GM23338 (cell line): Measurements from ENCODE around the gene MUS81. TPM values are rescaled to one million over a fixed set of nuclear protein-coding genes. Genes with fewer than 3 reads are reported as not detected.

Experiments used
- ATAC-seq: fragments of 200-7000 bp; cut with Tn5 transposase; 3 replicates; pipeline ENCODE4 v1.9.1; 2020
- DNase-seq: peaks from one replicate; pipeline ENCODE4 v3.0.0-alpha.2; 2015; ENCODE audit warnings: low spot score
- H2AFZ ChIP-seq: fragments of 200-600 bp; sonication (generic); 2 replicates; pipeline ENCODE4 v1.8.0; 2016; ENCODE audit warnings: antibody characterized with exemption, mild to moderate bottlenecking, moderate library complexity
- H3F3A ChIP-seq: fragments of 200-600 bp; sonication (generic); replicated peaks from 2 replicates; pipeline ENCODE4 v1.8.0; 2017; ENCODE audit warnings: antibody characterized with exemption, mixed run types, low read depth
- H3K27ac ChIP-seq: fragments of 200-600 bp; sonication (generic); 2 replicates; pipeline ENCODE4 v1.6.1; 2016; ENCODE audit warnings: low read depth
- H3K27me3 ChIP-seq: fragments of 200-600 bp; sonication (generic); 2 replicates; pipeline ENCODE4 v1.8.0; 2016; ENCODE audit warnings: mild to moderate bottlenecking, mixed run types, moderate library complexity; ENCODE audit not compliant: insufficient read depth
- H3K36me3 ChIP-seq: fragments of 200-600 bp; sonication (generic); 2 replicates; pipeline ENCODE4 v1.8.0; 2016; ENCODE audit warnings: mild to moderate bottlenecking; ENCODE audit not compliant: insufficient read depth
- H3K4me1 ChIP-seq: fragments of 200-600 bp; sonication (generic); 2 replicates; pipeline ENCODE4 v1.8.0; 2016; ENCODE audit warnings: mild to moderate bottlenecking, moderate library complexity; ENCODE audit not compliant: insufficient read depth
- H3K4me2 ChIP-seq: fragments of 200-600 bp; sonication (generic); 2 replicates; pipeline ENCODE4 v1.7.1; 2017; ENCODE audit warnings: mixed run types
- H3K4me3 ChIP-seq: fragments of 200-600 bp; sonication (generic); 2 replicates; pipeline ENCODE4 v1.6.1; 2016; ENCODE audit warnings: mixed run types
- H3K79me2 ChIP-seq: fragments of 200-600 bp; sonication (generic); replicated peaks from 2 replicates; pipeline ENCODE4 v1.8.0; 2017; ENCODE audit warnings: mild to moderate bottlenecking; ENCODE audit not compliant: insufficient read depth
- H3K9me2 ChIP-seq: fragments of 200-600 bp; sonication (generic); 2 replicates; pipeline ENCODE4 v1.8.0; 2017; ENCODE audit not compliant: insufficient read depth
- H4K20me1 ChIP-seq: fragments of 200-600 bp; sonication (generic); replicated peaks from 2 replicates; pipeline ENCODE4 v1.8.0; 2017; ENCODE audit warnings: mild to moderate bottlenecking; ENCODE audit not compliant: insufficient read depth
- H3K27ac Mint-ChIP-seq: 2 replicates; pipeline ENCODE4 v1.8.0; 2020; ENCODE audit warnings: inconsistent platforms, mild to moderate bottlenecking, moderate library complexity, mixed read lengths
- H3K27me3 Mint-ChIP-seq: 3 replicates; pipeline ENCODE4 v1.8.0; 2022; ENCODE audit warnings: low read depth, mild to moderate bottlenecking, moderate library complexity, mixed read lengths, inconsistent platforms; ENCODE audit not compliant: insufficient read depth, poor library complexity
- H3K36me3 Mint-ChIP-seq: 3 replicates; pipeline ENCODE4 v1.8.0; 2021; ENCODE audit warnings: low read depth, mild to moderate bottlenecking, inconsistent platforms, moderate library complexity, mixed read lengths
- H3K4me1 Mint-ChIP-seq: 3 replicates; pipeline ENCODE4 v1.8.0; 2020; ENCODE audit warnings: mild to moderate bottlenecking, inconsistent platforms, mixed read lengths
- H3K4me3 Mint-ChIP-seq: 3 replicates; pipeline ENCODE4 v1.8.0; 2021; ENCODE audit warnings: moderate library complexity, mild to moderate bottlenecking, inconsistent platforms, mixed read lengths
- H3K9me3 Mint-ChIP-seq: 3 replicates; pipeline ENCODE4 v1.8.0; 2020; ENCODE audit warnings: moderate library complexity, mild to moderate bottlenecking, inconsistent platforms, mixed read lengths
- CREB1 ChIP-seq: fragments of 250-450 bp; sonication (Bioruptor Pico); IDR thresholded peaks from 2 replicates; pipeline ENCODE4 v1.5.0; 2020; ENCODE audit warnings: low read depth, mild to moderate bottlenecking, moderate library complexity
- EZH2 ChIP-seq: fragments of 200-600 bp; sonication (generic); IDR thresholded peaks from one replicate; pipeline ENCODE4 v1.8.0; 2017; ENCODE audit warnings: antibody characterized with exemption, mild to moderate bottlenecking, low read depth; ENCODE audit not compliant: unreplicated experiment
- JUNB ChIP-seq: IDR thresholded peaks from one replicate; pipeline ENCODE4 v1.6.1; 2016; ENCODE audit warnings: antibody characterized with exemption; ENCODE audit not compliant: unreplicated experiment
- NANOG ChIP-seq: IDR thresholded peaks from 2 replicates; pipeline ENCODE4 v1.6.1; 2016; ENCODE audit warnings: antibody characterized with exemption, borderline replicate concordance
- POLR2AphosphoS5 ChIP-seq: IDR thresholded peaks from 2 replicates; pipeline ENCODE4 v1.6.1; 2016; ENCODE audit warnings: antibody characterized with exemption, low read depth
- STAT1 ChIP-seq: IDR thresholded peaks from one replicate; pipeline ENCODE4 v1.6.1; 2016; ENCODE audit warnings: antibody characterized with exemption; ENCODE audit not compliant: unreplicated experiment
- ZNF331 ChIP-seq: fragments of 250-450 bp; sonication (Bioruptor Pico); IDR thresholded peaks from 2 replicates; pipeline ENCODE4 v1.5.0; 2020; ENCODE audit warnings: low read depth, mild to moderate bottlenecking, moderate library complexity
- polyA plus RNA-seq: library from polyadenylated mRNA; unstranded; fragments of >200 nt; fragmentation: Nextera tagmentation; extraction: Ambion mirVana; gene quantifications from 2 replicates; pipeline ENCODE4 v1.2.1, GENCODE V29; 2016
- total RNA-seq: library from RNA; depleted of rRNA; stranded (reverse); fragments of >200 nt; shearing (Covaris generic); gene quantifications from 2 replicates; pipeline ENCODE4 v1.2.3, GENCODE V29; 2014
- TF ChIP-seq, protein P1 (sequence below): IDR thresholded peaks from one replicate; pipeline ENCODE4 v1.6.1; 2018; ENCODE audit warnings: antibody characterized with exemption; ENCODE audit not compliant: unreplicated experiment
- TF ChIP-seq, protein P2 (sequence below): IDR thresholded peaks from 2 replicates; pipeline ENCODE4 v1.6.1; 2016; ENCODE audit warnings: antibody characterized with exemption
- TF ChIP-seq, protein P3 (sequence below), 2 experiments: fragments of 200-600 bp in 1 of 2; sonication (generic) in 1 of 2; conservative IDR thresholded peaks; 2 replicates each; pipeline versions ENCODE4 v1.5.1 to v1.6.1; 2016 to 2017; ENCODE audit warnings: antibody characterized with exemption in 2 of 2, low read depth in 2 of 2, mild to moderate bottlenecking in 2 of 2, moderate library complexity in 1 of 2

The MUS81 gene
- total and polyA plus RNA-seq, 2 experiments from 2014 or later, result 38.5 to 48.6 TPM

DNA sequence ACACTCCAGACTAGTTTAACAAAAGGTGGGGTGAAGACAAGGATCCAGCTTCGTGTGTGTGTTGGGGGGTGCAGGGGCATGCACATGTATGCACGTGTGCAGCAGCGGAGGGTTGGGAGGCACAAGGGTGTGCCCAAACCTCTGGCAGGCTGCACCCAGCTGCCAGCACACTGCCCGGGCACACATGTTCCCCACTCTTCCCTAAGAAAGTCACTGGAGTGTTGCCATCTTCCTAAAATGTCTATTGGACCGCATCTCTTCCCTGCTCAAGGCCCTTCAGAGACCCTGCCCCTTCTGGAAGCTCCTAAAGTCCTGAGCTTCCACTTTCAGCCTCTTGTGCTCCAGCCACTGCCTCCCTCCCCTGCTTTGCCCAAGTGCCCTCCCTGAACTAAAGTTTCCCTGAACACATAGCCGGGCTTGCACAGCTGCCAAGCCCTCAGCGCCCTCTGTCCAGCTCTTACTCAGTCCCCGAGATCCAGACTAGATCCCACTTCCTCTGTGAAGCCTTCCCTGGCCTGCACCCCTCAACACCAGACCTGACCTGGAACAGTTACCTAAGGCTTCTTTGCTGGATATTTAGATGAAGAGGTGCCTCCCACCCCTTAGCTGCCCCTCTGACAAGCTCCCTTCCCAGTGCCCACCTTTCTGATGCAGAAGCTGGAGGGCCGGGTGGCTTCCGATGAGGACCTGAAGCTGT lies 8.3 kb upstream of the MUS81 start:
- Histone ChIP-seq H3K27ac (peak overlapping the region; percentile 32; the same call in 1 of the 2 replicates), H3K9me2 (no peaks in the 10 kb centered on the region), H3F3A (peaks cover 57% of the 10 kb centered on the region), H3K27me3 (no peaks in the 10 kb centered on the region), H3K4me3 (no peak overlapping the region), H3K4me2 (no peak overlapping the region), H3K4me1 (peaks cover 3% of the 10 kb centered on the region), H3K36me3 (peaks cover 28% of the 10 kb centered on the region), H3K79me2 (peaks cover 33% of the 10 kb centered on the region), H2AFZ (no peak overlapping the region), H4K20me1 (peaks cover 33% of the 10 kb centered on the region)
- peaks cover 59% of the 10 kb centered on the region for H3K27me3 Mint-ChIP-seq
- TF ChIP-seq, protein P1, sequence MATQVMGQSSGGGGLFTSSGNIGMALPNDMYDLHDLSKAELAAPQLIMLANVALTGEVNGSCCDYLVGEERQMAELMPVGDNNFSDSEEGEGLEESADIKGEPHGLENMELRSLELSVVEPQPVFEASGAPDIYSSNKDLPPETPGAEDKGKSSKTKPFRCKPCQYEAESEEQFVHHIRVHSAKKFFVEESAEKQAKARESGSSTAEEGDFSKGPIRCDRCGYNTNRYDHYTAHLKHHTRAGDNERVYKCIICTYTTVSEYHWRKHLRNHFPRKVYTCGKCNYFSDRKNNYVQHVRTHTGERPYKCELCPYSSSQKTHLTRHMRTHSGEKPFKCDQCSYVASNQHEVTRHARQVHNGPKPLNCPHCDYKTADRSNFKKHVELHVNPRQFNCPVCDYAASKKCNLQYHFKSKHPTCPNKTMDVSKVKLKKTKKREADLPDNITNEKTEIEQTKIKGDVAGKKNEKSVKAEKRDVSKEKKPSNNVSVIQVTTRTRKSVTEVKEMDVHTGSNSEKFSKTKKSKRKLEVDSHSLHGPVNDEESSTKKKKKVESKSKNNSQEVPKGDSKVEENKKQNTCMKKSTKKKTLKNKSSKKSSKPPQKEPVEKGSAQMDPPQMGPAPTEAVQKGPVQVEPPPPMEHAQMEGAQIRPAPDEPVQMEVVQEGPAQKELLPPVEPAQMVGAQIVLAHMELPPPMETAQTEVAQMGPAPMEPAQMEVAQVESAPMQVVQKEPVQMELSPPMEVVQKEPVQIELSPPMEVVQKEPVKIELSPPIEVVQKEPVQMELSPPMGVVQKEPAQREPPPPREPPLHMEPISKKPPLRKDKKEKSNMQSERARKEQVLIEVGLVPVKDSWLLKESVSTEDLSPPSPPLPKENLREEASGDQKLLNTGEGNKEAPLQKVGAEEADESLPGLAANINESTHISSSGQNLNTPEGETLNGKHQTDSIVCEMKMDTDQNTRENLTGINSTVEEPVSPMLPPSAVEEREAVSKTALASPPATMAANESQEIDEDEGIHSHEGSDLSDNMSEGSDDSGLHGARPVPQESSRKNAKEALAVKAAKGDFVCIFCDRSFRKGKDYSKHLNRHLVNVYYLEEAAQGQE, result no peak
- peak; percentile 32 for TF ChIP-seq POLR2AphosphoS5
- peaks cover 27% of the 10 kb centered on the region for H3K4me1 Mint-ChIP-seq
- DNase-seq, result no peak
- peak; percentile 0; the same call in 2 of the 3 replicates for ATAC-seq
- peak overlapping the region; percentile 1; the same call in 1 of the 3 replicates for H3K4me3 Mint-ChIP-seq
- no peak overlapping the region for H3K27ac Mint-ChIP-seq
- peaks cover 12% of the 10 kb centered on the region for H3K9me3 Mint-ChIP-seq
- peaks cover 64% of the 10 kb centered on the region for H3K36me3 Mint-ChIP-seq

DNA sequence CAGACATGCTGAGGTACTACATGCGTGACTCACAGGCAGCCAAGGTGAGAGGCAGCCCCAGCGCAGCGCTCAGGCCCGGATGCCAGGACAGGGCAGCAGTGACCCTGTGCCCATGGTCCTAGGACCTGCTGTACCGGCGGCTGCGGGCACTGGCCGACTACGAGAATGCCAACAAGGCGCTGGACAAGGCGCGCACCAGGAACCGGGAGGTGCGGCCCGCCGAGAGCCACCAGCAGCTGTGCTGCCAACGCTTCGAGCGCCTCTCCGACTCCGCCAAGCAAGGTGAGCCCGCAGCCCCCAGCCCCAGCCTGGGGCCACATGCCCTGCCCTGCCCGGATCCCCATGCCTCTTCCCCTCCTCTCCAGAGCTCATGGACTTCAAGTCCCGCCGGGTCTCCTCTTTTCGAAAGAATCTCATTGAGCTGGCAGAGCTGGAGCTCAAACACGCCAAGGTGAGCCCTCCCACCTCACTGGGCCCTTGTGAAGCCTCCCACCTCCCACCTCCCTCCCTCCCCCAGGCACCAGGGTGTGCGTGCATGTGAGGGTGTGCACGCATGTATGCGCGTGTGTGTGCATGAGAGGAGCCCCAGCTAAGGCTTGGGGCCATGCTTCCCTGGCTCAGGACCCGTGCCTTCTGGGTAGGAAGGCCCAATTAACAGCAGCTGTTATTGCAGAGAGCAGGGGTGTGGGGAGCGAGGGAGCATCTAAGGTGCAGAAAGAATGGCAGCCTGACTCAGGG lies 7.6 kb upstream of the MUS81 start:
- peaks cover 27% of the 10 kb centered on the region for H3K4me1 Mint-ChIP-seq
- peak; percentile 1; the same call in 1 of the 3 replicates for ATAC-seq
- peaks cover 63% of the 10 kb centered on the region for H3F3A ChIP-seq
- TF ChIP-seq, protein P1, result no peak
- TF ChIP-seq ZNF331 (CRISPR knock-in tag) (no peak), JUNB (no peak), CREB1 (CRISPR knock-in tag) (no peak), POLR2AphosphoS5 (no peak), STAT1 (no peak), NANOG (no peak), EZH2 (no peak)
- TF ChIP-seq, protein P2, sequence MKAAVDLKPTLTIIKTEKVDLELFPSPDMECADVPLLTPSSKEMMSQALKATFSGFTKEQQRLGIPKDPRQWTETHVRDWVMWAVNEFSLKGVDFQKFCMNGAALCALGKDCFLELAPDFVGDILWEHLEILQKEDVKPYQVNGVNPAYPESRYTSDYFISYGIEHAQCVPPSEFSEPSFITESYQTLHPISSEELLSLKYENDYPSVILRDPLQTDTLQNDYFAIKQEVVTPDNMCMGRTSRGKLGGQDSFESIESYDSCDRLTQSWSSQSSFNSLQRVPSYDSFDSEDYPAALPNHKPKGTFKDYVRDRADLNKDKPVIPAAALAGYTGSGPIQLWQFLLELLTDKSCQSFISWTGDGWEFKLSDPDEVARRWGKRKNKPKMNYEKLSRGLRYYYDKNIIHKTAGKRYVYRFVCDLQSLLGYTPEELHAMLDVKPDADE, result no peak
- TF ChIP-seq, protein P3, sequence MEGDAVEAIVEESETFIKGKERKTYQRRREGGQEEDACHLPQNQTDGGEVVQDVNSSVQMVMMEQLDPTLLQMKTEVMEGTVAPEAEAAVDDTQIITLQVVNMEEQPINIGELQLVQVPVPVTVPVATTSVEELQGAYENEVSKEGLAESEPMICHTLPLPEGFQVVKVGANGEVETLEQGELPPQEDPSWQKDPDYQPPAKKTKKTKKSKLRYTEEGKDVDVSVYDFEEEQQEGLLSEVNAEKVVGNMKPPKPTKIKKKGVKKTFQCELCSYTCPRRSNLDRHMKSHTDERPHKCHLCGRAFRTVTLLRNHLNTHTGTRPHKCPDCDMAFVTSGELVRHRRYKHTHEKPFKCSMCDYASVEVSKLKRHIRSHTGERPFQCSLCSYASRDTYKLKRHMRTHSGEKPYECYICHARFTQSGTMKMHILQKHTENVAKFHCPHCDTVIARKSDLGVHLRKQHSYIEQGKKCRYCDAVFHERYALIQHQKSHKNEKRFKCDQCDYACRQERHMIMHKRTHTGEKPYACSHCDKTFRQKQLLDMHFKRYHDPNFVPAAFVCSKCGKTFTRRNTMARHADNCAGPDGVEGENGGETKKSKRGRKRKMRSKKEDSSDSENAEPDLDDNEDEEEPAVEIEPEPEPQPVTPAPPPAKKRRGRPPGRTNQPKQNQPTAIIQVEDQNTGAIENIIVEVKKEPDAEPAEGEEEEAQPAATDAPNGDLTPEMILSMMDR (conservative IDR thresholded peaks at IDR 0.05; ENCODE audit: low read depth in 2 of 2), result no peak

More for the DNA sequence above, 7.6 kb upstream of the MUS81 start:
- Mint-ChIP-seq H3K9me3 (peaks cover 12% of the 10 kb centered on the region), H3K27ac (no peak overlapping the region), H3K36me3 (peaks cover 64% of the 10 kb centered on the region), H3K27me3 (peaks cover 60% of the 10 kb centered on the region), H3K4me3 (no peak overlapping the region)
- Histone ChIP-seq H3K4me3 (no peak overlapping the region), H3K79me2 (peaks cover 39% of the 10 kb centered on the region), H2AFZ (no peak overlapping the region), H3K27me3 (no peaks in the 10 kb centered on the region), H3K4me1 (peaks cover 3% of the 10 kb centered on the region), H3K36me3 (peaks cover 28% of the 10 kb centered on the region), H4K20me1 (peaks cover 33% of the 10 kb centered on the region), H3K4me2 (no peak overlapping the region), H3K9me2 (no peaks in the 10 kb centered on the region), H3K27ac (no peak overlapping the region)
- DNase-seq, result no peak
